K562 (cell line): Measurements from ENCODE around the gene KCNJ5. TPM values are rescaled to one million over a fixed set of nuclear protein-coding genes. Genes with fewer than 3 reads are reported as not detected.

Experiments used
- ATAC-seq: fragments of 200-7000 bp; cut with Tn5 transposase; 3 replicates; pipeline ENCODE4 v1.9.1; 2020; ENCODE audit warnings: moderate library complexity
- BruUV-seq: library from RNA; stranded (reverse); fragments of 400-500 nt; replicated peaks from 2 replicates; lab custom pipeline; 2021; lab: Mats Ljungman, UMichigan
- CTCF ChIA-PET: fragments of 300-600 bp; formaldehyde crosslinking; extraction: SDS; loops from one replicate; lab custom pipeline; 2021; ENCODE audit warnings: low intra/inter-chr PET ratio; lab: Yijun Ruan, JAX
- POLR2A ChIA-PET: fragments of 300-600, 350-650 bp; sonication (Branson Sonifier 250); formaldehyde crosslinking; extraction: SDS; loops from one replicate; lab custom pipeline; 2021; ENCODE audit warnings: antibody characterized with exemption, inconsistent platforms; lab: Yijun Ruan, JAX
- DNase-seq, 4 experiments: peaks; one replicate each; pipeline versions ENCODE4 v3.0.0 to v3.0.0-alpha.2; 2011 to 2018; ENCODE audit warnings: low spot score in 3 of 4, mixed read lengths in 3 of 4; ENCODE audit errors: extremely low read depth in 1 of 4
- FAIRE-seq: peaks from 2 replicates; lab custom pipeline; 2011; peaks lifted over from hg19 to GRCh38; lab: Jason Lieb, UNC
- H2AFZ ChIP-seq: 2 replicates; pipeline ENCODE4 v1.6.0; 2011; ENCODE audit warnings: low read depth, low read length, control low read depth, inconsistent platforms
- H3K27ac ChIP-seq: fragments of 200-600 bp; 3 replicates; pipeline ENCODE4 v1.8.0; 2011; ENCODE audit warnings: low read depth, mild to moderate bottlenecking, control low read depth, inconsistent platforms, low read length, moderate library complexity, mixed read lengths; ENCODE audit errors: extremely low read depth
- H3K27me3 ChIP-seq, 2 experiments: fragments of 300-600 bp in 1 of 2; 2 replicates in 1 of 2; 3 replicates in 1 of 2; pipeline versions ENCODE4 v1.6.0 to v1.8.0; 2011; ENCODE audit warnings: inconsistent platforms in 2 of 2, low read length in 2 of 2, mild to moderate bottlenecking in 1 of 2, mixed read lengths in 1 of 2, moderate library complexity in 1 of 2; ENCODE audit not compliant: control insufficient read depth in 2 of 2, insufficient read depth in 2 of 2
- H3K36me3 ChIP-seq: fragments of 300-600 bp; 3 replicates; pipeline ENCODE4 v1.8.0; 2011; ENCODE audit warnings: mild to moderate bottlenecking, low read length, inconsistent platforms; ENCODE audit not compliant: control insufficient read depth, insufficient read depth
- H3K4me1 ChIP-seq, 2 experiments: fragments of 200-600 bp in 1 of 2; replicated peaks in 1 of 2; 2 replicates in 1 of 2; 3 replicates in 1 of 2; pipeline versions ENCODE4 v1.5.1 to v1.8.0; 2011; ENCODE audit warnings: inconsistent platforms in 2 of 2, low read length in 2 of 2, mild to moderate bottlenecking in 1 of 2, mixed read lengths in 1 of 2, moderate library complexity in 1 of 2; ENCODE audit not compliant: control insufficient read depth in 2 of 2, insufficient read depth in 2 of 2
- H3K4me2 ChIP-seq: 2 replicates; pipeline ENCODE4 v1.6.1; 2011; ENCODE audit warnings: low read length, control low read depth, inconsistent platforms, mixed read lengths; ENCODE audit not compliant: insufficient read depth
- H3K4me3 ChIP-seq: fragments of 200-600 bp; sonication (generic), shearing (Covaris generic); 2 replicates; pipeline ENCODE4 v1.5.1; 2016; ENCODE audit warnings: control low read depth, inconsistent platforms
- H3K79me2 ChIP-seq: fragments of 200-600 bp; 3 replicates; pipeline ENCODE4 v1.8.0; 2011; ENCODE audit warnings: low read length, inconsistent platforms; ENCODE audit not compliant: control insufficient read depth, insufficient read depth
- H3K9ac ChIP-seq, 2 experiments: 2 replicates each; pipeline versions ENCODE4 v1.6.0 to v1.6.1; 2011; ENCODE audit warnings: low read depth in 2 of 2, low read length in 2 of 2, control low read depth in 1 of 2, inconsistent platforms in 1 of 2, mild to moderate bottlenecking in 1 of 2, mixed read lengths in 1 of 2; ENCODE audit not compliant: insufficient read depth in 1 of 2
- H3K9me1 ChIP-seq: one replicate; pipeline ENCODE4 v1.6.0; 2011; ENCODE audit warnings: inconsistent platforms, mild to moderate bottlenecking, low read length, moderate library complexity; ENCODE audit not compliant: control insufficient read depth, insufficient read depth
- H3K9me3 ChIP-seq: replicated peaks from 2 replicates; pipeline ENCODE4 v1.5.1; 2011; ENCODE audit warnings: low read depth, low read length, inconsistent platforms; ENCODE audit not compliant: control insufficient read depth, insufficient read depth
- H4K20me1 ChIP-seq: replicated peaks from 2 replicates; pipeline ENCODE4 v1.6.1; 2011; ENCODE audit warnings: low read length, inconsistent platforms, mixed read lengths; ENCODE audit not compliant: control insufficient read depth, insufficient read depth
- BRCA1 ChIP-seq, 2 experiments: fragments of 450-650 bp in 1 of 2; sonication (generic) in 1 of 2; formaldehyde crosslinking in 1 of 2; IDR thresholded peaks; 2 replicates each; pipeline versions ENCODE4 v1.5.0 to v1.6.1; 2017 to 2020; ENCODE audit warnings: mild to moderate bottlenecking in 1 of 2, missing genetic modification reagents in 1 of 2
- CBX8 ChIP-seq: fragments of 200-600 bp; sonication (generic); IDR thresholded peaks from 2 replicates; pipeline ENCODE4 v1.6.1; 2012; ENCODE audit warnings: borderline replicate concordance, mixed run types, low read depth, mild to moderate bottlenecking, moderate library complexity, mixed read lengths, low read length, control low read depth, inconsistent platforms; ENCODE audit not compliant: poor library complexity, severe bottlenecking; ENCODE audit errors: extremely low read depth
- PTTG1 ChIP-seq: fragments of 450-650 bp; IDR thresholded peaks from 2 replicates; pipeline ENCODE4 v1.6.1; 2016; ENCODE audit warnings: low read depth, mild to moderate bottlenecking, missing genetic modification characterization, missing compliant biosample characterization
- ZNF239 ChIP-seq: fragments of 250-450 bp; sonication (Bioruptor Pico); IDR thresholded peaks from 2 replicates; pipeline ENCODE4 v1.4.0; 2020; ENCODE audit warnings: mild to moderate bottlenecking
- ZNF551 ChIP-seq: fragments of 250-450 bp; sonication (Bioruptor Pico); IDR thresholded peaks from 2 replicates; pipeline ENCODE4 v1.5.0; 2021; ENCODE audit warnings: mild to moderate bottlenecking, moderate library complexity
- WGBS: fragments of 100-300 bp; shearing (Covaris generic); methylation state at CpG from one replicate; pipeline ENCODE4 v1.1.6; 2016; ENCODE audit warnings: low coverage, mixed read lengths; ENCODE audit not compliant: insufficient coverage; ENCODE audit errors: missing lambda C conversion rate; 5-methylcytosine and 5-hydroxymethylcytosine counted together
- in situ Hi-C: fragments of 300-500 bp; cut with MboI; formaldehyde crosslinking; loops from 4 replicates; pipeline ENCODE4 v1.15.0; 2018; ENCODE audit warnings: inconsistent platforms, mixed read lengths
- intact Hi-C: fragments of 100-400 bp; cut with micrococcal nuclease; formaldehyde crosslinking; loops from 2 replicates; pipeline ENCODE4 v1.14.2; 2022
- polyA plus RNA-seq, 8 experiments: library from polyadenylated mRNA; depleted of rRNA in 4 of 8; stranded (reverse) in 5 of 8; unstranded in 3 of 8; fragments of >200 nt; fragmentation: Nextera tagmentation in 2 of 8; fragmentation: Illumina TruSeq in 1 of 8; extraction: Ambion mirVana in 2 of 8; extraction: Trizol in 1 of 8; gene quantifications; 2 replicates each; pipeline versions ENCODE4 v1.2.1 to v1.2.3, GENCODE V29; 2011 to 2014; ENCODE audit warnings: inconsistent platforms in 1 of 8, missing spikeins in 1 of 8
- total RNA-seq, 7 experiments: library from RNA; depleted of rRNA in 6 of 7; stranded (reverse); fragments of >200 nt in 6 of 7; fragmentation: Illumina TruSeq in 2 of 7; extraction: Trizol in 2 of 7; gene quantifications; 2 replicates each; pipeline versions ENCODE4 v1.2.1 to v1.2.3, GENCODE V29; 2011 to 2021; ENCODE audit warnings: low replicate concordance in 1 of 7
- TF ChIP-seq, protein P1 (sequence below), 2 experiments: fragments of 450-650 bp; IDR thresholded peaks; 2 replicates each; pipeline ENCODE4 v1.6.1; 2016; ENCODE audit warnings: mild to moderate bottlenecking in 2 of 2, borderline replicate concordance in 1 of 2, low read depth in 1 of 2, moderate library complexity in 1 of 2
- TF ChIP-seq, protein P2 (sequence below), 2 experiments: fragments of 450-650 bp in 1 of 2; sonication (generic) in 1 of 2; formaldehyde crosslinking; conservative IDR thresholded peaks; 2 replicates each; pipeline versions ENCODE4 v1.4.0 to v1.8.1; 2020 to 2022; ENCODE audit warnings: mild to moderate bottlenecking in 1 of 2, missing genetic modification reagents in 1 of 2

KCNJ5 gene
- total and polyA plus RNA-seq, 9 of the 15 experiments (the other 6 are each of a cell fraction or from before 2014, with no cell fraction given) = 0.04 TPM; not detected in 8

DNA sequence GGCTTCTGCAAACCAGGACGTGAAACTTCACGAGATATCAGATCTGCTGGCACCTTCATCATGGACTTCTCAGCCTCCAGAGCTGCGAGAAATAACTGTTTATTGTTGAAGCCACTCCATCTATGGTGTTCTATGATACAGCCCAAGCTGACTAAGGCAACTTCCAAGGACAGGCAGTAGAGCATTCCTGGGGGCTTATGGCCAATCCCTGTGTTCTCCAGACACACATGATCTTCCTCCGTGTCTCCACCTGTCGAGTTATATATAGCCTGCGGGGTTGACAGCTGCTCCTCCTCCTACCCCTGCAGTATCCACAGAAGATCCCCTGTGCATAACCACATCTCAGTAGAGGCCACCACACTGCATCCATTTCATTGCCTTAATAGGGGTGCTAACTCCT is 40.5 kb downstream of the KCNJ5 start (continued):
- TF ChIP-seq CBX8 (no peak), BRCA1 (IDR thresholded peaks at IDR 0.05) (no peak), BRCA1 (CRISPR knock-in tag; IDR thresholded peaks at IDR 0.05) (no peak)
- TF ChIP-seq, all 486 proteins: peak for 0

DNA sequence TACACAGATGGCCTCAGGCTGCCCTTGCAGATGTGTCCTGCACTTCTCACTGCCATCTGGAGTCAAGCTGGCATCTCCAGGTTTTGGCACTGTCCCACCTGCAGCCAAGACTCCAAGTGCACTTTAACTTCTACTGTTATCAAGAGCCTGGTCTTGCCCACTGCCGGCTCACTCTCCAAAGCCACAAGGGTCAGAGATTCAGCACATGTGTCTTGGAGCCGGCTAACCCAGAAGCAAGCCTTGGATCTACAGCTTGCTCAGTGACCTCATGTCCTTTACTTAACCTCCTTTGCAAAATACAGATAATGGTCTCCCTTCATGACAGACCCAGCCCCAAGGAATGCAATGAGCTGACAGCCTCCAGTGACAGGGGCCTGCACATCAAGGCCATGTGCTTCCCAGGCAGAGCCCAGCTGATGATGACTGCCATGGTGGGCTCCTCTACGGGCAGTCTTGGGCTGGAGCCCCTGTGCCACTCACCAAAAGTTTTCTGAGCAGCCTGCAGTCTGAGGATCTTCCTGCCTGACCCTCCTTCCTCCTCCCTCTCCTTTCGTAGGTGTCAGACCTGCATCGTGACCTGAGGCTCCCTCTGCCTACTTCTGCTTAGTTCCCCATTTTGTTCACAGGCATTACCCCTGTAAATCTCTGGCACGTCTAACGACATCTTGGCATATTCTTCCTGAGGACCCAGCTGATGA is 42.5 kb downstream of the KCNJ5 start:
- no peak overlapping the region for H3K9ac ChIP-seq
- no peak for DNase-seq
- H3K9me3 ChIP-seq = no peaks in the 10 kb centered on the region
- FAIRE-seq = no peak
- no peak overlapping the region for H3K4me3 ChIP-seq
- no peak overlapping the region for H3K27ac ChIP-seq
- TF ChIP-seq PTTG1 = no peak
- TF ChIP-seq, protein P1, sequence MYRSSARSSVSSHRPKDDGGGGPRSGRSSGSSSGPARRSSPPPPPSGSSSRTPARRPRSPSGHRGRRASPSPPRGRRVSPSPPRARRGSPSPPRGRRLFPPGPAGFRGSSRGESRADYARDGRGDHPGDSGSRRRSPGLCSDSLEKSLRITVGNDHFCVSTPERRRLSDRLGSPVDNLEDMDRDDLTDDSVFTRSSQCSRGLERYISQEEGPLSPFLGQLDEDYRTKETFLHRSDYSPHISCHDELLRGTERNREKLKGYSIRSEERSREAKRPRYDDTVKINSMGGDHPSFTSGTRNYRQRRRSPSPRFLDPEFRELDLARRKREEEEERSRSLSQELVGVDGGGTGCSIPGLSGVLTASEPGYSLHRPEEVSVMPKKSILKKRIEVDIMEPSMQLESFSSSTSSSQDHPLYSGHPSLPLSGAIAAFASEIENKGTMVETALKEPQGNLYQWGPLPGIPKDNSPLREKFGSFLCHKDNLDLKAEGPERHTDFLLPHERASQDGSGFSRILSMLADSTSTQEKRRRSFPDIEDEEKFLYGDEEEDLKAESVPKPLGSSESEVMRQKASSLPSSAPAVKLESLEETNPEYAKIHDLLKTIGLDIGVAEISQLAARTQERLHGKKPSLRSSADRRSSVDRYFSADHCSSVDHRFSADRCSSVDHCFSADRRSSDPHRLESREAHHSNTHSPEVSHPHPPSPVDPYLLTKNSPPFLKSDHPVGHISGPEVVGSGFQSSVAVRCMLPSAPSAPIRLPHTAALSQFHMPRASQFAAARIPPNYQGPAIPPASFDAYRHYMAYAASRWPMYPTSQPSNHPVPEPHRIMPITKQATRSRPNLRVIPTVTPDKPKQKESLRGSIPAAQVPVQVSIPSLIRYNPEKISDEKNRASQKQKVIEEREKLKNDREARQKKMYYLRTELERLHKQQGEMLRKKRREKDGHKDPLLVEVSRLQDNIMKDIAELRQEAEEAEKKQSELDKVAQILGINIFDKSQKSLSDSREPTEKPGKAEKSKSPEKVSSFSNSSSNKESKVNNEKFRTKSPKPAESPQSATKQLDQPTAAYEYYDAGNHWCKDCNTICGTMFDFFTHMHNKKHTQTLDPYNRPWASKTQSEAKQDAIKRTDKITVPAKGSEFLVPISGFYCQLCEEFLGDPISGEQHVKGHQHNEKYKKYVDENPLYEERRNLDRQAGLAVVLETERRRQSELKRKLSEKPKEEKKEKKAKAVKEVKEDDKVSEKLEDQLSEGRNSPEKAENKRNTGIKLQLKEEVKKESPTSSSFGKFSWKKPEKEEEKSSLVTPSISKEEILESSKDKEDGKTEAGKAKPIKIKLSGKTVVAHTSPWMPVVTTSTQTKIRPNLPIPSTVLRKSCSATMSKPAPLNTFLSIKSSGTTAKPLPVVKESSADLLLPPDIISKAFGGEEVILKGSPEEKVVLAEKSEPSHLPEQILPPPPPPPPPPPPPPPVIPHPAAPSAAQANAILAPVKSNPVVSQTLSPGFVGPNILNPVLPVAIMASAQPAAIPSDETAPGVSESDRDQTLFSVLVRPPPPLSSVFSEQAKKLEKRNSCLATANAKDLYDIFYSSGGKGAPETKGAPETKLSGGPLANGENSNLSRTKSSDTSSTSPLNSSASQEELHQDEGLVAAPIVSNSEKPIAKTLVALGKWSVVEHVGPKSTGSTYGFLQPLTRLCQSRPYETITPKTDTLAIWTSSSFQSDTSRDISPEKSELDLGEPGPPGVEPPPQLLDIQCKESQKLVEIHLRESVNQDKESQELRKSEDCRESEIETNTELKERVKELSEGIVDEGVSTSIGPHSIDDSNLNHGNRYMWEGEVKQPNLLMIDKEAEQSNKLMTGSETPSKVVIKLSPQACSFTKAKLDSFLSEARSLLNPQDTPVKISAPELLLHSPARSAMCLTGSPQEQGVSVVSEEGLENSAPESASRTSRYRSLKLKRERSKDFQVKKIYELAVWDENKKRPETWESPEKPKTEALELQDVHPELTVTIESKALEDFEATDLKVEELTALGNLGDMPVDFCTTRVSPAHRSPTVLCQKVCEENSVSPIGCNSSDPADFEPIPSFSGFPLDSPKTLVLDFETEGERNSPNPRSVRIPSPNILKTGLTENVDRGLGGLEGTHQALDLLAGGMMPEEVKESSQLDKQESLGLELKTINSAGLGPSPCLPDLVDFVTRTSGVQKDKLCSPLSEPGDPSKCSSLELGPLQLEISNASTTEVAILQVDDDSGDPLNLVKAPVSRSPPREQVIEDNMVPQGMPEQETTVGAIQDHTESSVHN (IDR thresholded peaks at IDR 0.05; ENCODE audit: borderline replicate concordance in 1 of 2, low read depth in 1 of 2) = no peak
- no peak for TF ChIP-seq ZNF239 (CRISPR knock-in tag)
- TF ChIP-seq, protein P2, sequence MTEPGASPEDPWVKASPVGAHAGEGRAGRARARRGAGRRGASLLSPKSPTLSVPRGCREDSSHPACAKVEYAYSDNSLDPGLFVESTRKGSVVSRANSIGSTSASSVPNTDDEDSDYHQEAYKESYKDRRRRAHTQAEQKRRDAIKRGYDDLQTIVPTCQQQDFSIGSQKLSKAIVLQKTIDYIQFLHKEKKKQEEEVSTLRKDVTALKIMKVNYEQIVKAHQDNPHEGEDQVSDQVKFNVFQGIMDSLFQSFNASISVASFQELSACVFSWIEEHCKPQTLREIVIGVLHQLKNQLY (CRISPR knock-in tag; conservative IDR thresholded peaks at IDR 0.05) = no peak
- TF ChIP-seq ZNF551 = no peak
- no peaks in the 10 kb centered on the region for H3K79me2 ChIP-seq
- no peaks in the 10 kb centered on the region for H3K36me3 ChIP-seq
- peaks cover 0 to 20% of the 10 kb centered on the region in 2 experiments; a peak in 3 of 5 replicates for H3K27me3 ChIP-seq
- no TSS peak for BruUV-seq
- intact Hi-C loops = no loop called here
- no peak overlapping the region for H3K4me2 ChIP-seq
- H3K9me1 ChIP-seq = no peaks in the 10 kb centered on the region
- in situ Hi-C loops = no loop called here
- no peaks in the 10 kb centered on the region for H3K4me1 ChIP-seq
- ATAC-seq = no peak
- H2AFZ ChIP-seq = no peak overlapping the region
- ChIA-PET POLR2A (interaction anchor here (0.6 kb wide), 1 partner anchor 23 kb away, joined by 3 read pairs; no protein-coding TSS in a partner anchor), CTCF (no interaction called here)
- no peaks in the 10 kb centered on the region for H4K20me1 ChIP-seq
- 5% methylated on average over 7 of the region's 7 CpGs for WGBS
